ENCODE measurements around the gene FREY1. TPM values are rescaled to one million over a fixed set of nuclear protein-coding genes. Genes with fewer than 3 reads are reported as not detected.

The FREY1 gene
- total and polyA plus RNA-seq, 2 of the 13 experiments (the other 11 are each of a cell fraction or from before 2014, with no cell fraction given): 0.44 to 0.73 TPM

GRCh38 chr11:45885274-45885920 is 21.7 kb downstream of the FREY1 start, which contains the start of gene MAPK8IP1 (continued):
- no peak for TF ChIP-seq ZNF772 (CRISPR knock-in tag; IDR thresholded peaks at IDR 0.05)
- TF ChIP-seq ETV6 (CRISPR knock-in tag; conservative IDR thresholded peaks at IDR 0.05): peak; percentile 56; the same call in 1 of the 2 replicates
- no peak for TF ChIP-seq ZNF33B (CRISPR knock-in tag; IDR thresholded peaks at IDR 0.05)
- 0 out of 2 replicates have a peak, but pooled peaks have one; percentile 39 for TF ChIP-seq CCDC6 (CRISPR knock-in tag; IDR thresholded peaks at IDR 0.05)
- no peak for TF ChIP-seq ZNF781 (CRISPR knock-in tag; IDR thresholded peaks at IDR 0.05; ENCODE audit: borderline replicate concordance, not compliant biosample characterization)
- no peak for TF ChIP-seq SALL2 (CRISPR knock-in tag; IDR thresholded peaks at IDR 0.05)
- TF ChIP-seq HNRNPLL (IDR thresholded peaks at IDR 0.05; ENCODE audit: low read depth, low read length, poor library complexity, severe bottlenecking): peak; percentile 69
- TF ChIP-seq ZNF557 (CRISPR knock-in tag; IDR thresholded peaks at IDR 0.05): no peak
- TF ChIP-seq GTF2F1 (IDR thresholded peaks at IDR 0.05; ENCODE audit: low read length): no peak
- peak; percentile 75; the same call in 1 of the 2 replicates for TF ChIP-seq EHMT2 (IDR thresholded peaks at IDR 0.05; ENCODE audit: borderline replicate concordance, low read depth, low read length)
- TF ChIP-seq SALL1 (CRISPR knock-in tag; IDR thresholded peaks at IDR 0.05): peak; percentile 56
- no peak for TF ChIP-seq GATAD2A (CRISPR knock-in tag; IDR thresholded peaks at IDR 0.05)
- no peak for TF ChIP-seq CSRNP1 (CRISPR knock-in tag; IDR thresholded peaks at IDR 0.05)
- TF ChIP-seq ARNT (IDR thresholded peaks at IDR 0.05): no peak
- peak; percentile 42; the same call in 1 of the 2 replicates for TF ChIP-seq ZNF776 (CRISPR knock-in tag; IDR thresholded peaks at IDR 0.05)
- no peak for TF ChIP-seq ZNF44 (CRISPR knock-in tag; IDR thresholded peaks at IDR 0.05)
- TF ChIP-seq ZNF691 (CRISPR knock-in tag; IDR thresholded peaks at IDR 0.05; ENCODE audit: borderline replicate concordance, low read depth): no peak
- TF ChIP-seq HOXA5 (CRISPR knock-in tag; IDR thresholded peaks at IDR 0.05): peak; percentile 64; the same call in 1 of the 2 replicates
- no peak for TF ChIP-seq ELK4 (CRISPR knock-in tag; IDR thresholded peaks at IDR 0.05; ENCODE audit: borderline replicate concordance)
- no peak for TF ChIP-seq ZNF142 (CRISPR knock-in tag; IDR thresholded peaks at IDR 0.05)
- 0 out of 2 replicates have a peak, but pooled peaks have one; percentile 63 for TF ChIP-seq ZNF672 (CRISPR knock-in tag; IDR thresholded peaks at IDR 0.05)
- TF ChIP-seq ZFP36L1 (CRISPR knock-in tag; IDR thresholded peaks at IDR 0.05): no peak
